RWPE1 (cell line): Measurements from ENCODE around the gene SLC24A3.
A peak's percentile ranks its signal among the peaks of the same experiment; 100 is the strongest.
"Not testable (repeated sequence)": the region's sequence is repeated elsewhere in the genome, so short reads cannot be mapped to it uniquely, and the experiment has no call there.

Experiments
- CTCF ChIA-PET: fragments of 350-600 bp; sonication (Branson Sonifier 250); formaldehyde crosslinking; extraction: SDS; loops from one replicate; lab custom pipeline; 2021; lab: Yijun Ruan, JAX
- POLR2A ChIA-PET: fragments of 400-600 bp; formaldehyde crosslinking; extraction: SDS; loops from one replicate; lab custom pipeline; 2020; ENCODE audit warnings: antibody characterized with exemption; ENCODE audit not compliant: low non-redundant PET; lab: Yijun Ruan, JAX
- DNase-seq: peaks from one replicate; pipeline ENCODE4 v3.0.0; 2012; ENCODE audit warnings: low spot score
- H3K27ac ChIP-seq: fragments of 450-650 bp; 2 replicates; pipeline ENCODE4 v1.5.1; 2017
- TF ChIP-seq, protein P1 (sequence below): fragments of 450-650 bp; conservative IDR thresholded peaks from 2 replicates; pipeline ENCODE4 v1.5.1; 2017; ENCODE audit warnings: low read depth, mild to moderate bottlenecking

The SLC24A3 gene

DNA sequence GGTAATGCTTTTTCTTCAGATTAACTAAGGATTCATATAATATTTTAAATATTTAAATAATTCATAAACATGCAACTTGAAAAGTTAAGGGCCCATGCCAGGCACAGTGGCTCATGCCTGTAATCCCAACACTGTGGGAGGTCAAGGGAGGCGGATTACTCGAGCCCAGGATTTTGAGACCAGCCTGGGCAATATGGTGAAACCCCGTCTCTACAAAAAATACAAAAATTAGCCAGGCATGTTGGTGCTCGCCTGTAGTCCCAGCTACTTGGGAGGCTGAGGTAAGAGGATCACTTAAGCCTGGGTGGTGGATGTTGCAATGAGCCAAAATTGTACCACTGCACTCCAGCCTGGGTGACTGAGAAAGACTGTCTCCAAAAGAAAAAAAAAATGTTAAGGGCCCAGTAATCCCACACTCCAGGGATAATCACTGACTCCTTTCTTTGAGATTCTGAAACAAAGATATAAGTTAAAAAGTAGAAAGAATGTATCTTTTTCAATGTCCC lies 537.7 kb downstream of the SLC24A3 start:
- peak overlapping the region; percentile 61 for H3K27ac ChIP-seq
- CTCF ChIA-PET, result interaction anchor here (0.7 kb wide), 1 partner anchor 13 kb away, joined by 3 read pairs; no protein-coding TSS in a partner anchor

GRCh38 chr20:19750907-19751636 lies 538.6 kb downstream of the SLC24A3 start:
- ChIA-PET CTCF (interaction anchor here (0.9 kb wide), 1 partner anchor 11 kb away, joined by 3 read pairs; no protein-coding TSS in a partner anchor), POLR2A (no interaction called here)
- TF ChIP-seq, protein P1, sequence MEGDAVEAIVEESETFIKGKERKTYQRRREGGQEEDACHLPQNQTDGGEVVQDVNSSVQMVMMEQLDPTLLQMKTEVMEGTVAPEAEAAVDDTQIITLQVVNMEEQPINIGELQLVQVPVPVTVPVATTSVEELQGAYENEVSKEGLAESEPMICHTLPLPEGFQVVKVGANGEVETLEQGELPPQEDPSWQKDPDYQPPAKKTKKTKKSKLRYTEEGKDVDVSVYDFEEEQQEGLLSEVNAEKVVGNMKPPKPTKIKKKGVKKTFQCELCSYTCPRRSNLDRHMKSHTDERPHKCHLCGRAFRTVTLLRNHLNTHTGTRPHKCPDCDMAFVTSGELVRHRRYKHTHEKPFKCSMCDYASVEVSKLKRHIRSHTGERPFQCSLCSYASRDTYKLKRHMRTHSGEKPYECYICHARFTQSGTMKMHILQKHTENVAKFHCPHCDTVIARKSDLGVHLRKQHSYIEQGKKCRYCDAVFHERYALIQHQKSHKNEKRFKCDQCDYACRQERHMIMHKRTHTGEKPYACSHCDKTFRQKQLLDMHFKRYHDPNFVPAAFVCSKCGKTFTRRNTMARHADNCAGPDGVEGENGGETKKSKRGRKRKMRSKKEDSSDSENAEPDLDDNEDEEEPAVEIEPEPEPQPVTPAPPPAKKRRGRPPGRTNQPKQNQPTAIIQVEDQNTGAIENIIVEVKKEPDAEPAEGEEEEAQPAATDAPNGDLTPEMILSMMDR, result no peak
- no peak overlapping the region for H3K27ac ChIP-seq
- DNase-seq, result no peak

More for the DNA sequence above, 537.7 kb downstream of the SLC24A3 start:
- POLR2A ChIA-PET, result no interaction called here
- TF ChIP-seq, protein P1, result no peak
- no peak for DNase-seq

DNA sequence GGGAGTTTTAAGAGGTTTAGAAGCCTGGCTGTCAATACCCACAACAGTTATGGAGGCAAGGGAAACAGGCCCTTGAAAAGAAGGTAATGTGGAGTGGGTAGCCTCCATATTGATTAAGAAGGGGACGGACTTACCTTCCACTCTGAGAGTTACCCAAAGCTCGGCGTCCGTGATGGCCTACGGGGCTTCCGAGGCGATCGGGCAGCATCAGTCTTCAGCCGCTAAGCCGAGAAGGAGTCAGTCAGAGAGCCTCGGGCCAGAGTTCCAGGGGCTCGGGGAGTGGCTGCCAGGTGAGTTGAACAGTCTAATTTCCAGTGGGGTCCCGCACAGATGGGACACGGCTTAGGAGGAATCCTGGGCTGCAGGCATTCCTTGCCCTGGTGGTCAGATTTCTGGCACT lies 541.8 kb downstream of the SLC24A3 start:
- POLR2A ChIA-PET, CTCF ChIA-PET, DNase-seq, H3K27ac ChIP-seq: not testable (repeated sequence)

GRCh38 chr20:19756761-19757486 lies 544.5 kb downstream of the SLC24A3 start:
- H3K27ac ChIP-seq, result peak overlapping the region; percentile 92
- DNase-seq, result no peak
- CTCF ChIA-PET, result interaction anchor here (0.6 kb wide), 1 partner anchor 146 kb away, joined by 4 read pairs; no protein-coding TSS in a partner anchor
- TF ChIP-seq, protein P1, result no peak; the same call in 1 of the 2 replicates
- POLR2A ChIA-PET, result interaction anchor here (1.0 kb wide), 1 partner anchor 59 kb away, joined by 3 read pairs; no protein-coding TSS in a partner anchor

DNA sequence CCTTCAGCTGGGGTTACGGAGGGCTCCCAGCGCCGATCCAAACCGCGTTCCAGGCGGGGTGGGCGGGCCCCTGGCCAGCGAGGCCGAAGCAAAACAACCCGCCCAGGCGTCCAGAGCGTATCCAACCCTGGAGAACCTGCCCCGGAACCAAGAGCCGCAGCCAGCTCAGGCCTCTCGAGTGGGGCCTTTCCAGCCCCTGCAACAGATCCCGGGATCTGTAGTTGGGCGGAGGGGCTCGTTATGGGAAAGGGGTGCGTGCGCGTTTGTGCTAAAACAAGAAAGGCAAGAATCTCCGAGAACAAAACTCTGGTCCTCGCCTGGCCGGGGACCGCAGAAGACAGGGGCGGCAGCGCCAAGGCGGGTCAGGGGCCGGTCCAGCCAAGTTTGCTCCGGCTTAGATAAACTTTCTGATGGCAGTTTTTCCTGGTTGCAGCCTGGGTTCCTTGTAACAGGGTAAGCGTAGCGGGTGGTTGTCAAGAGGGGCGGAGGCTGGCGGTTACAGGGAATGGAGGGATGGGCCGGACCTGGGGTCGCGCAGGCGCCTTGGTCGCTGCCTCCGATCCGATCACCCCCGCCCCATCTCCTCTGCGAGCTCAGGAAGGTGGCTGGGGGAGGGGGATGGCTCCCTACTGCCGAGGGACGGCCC lies 545.2 kb downstream of the SLC24A3 start:
- DNase-seq, result peak; percentile 94
- TF ChIP-seq, protein P1, result no peak
- CTCF ChIA-PET, result interaction anchor here (0.6 kb wide), 1 partner anchor 145 kb away, joined by 4 read pairs; no protein-coding TSS in a partner anchor

GRCh38 chr20:19758133-19758500 lies 545.7 kb downstream of the SLC24A3 start, which contains the start of gene RIN2:
Gene RIN2 (plus strand): TSS chr20:19758258. CDS start chr20:19889602, 131,344 bp downstream.
- ChIA-PET CTCF (interaction anchor here (1.0 kb wide), 1 partner anchor 70 kb away, joined by 3 read pairs; no protein-coding TSS in a partner anchor), POLR2A (interaction anchor here (0.6 to 1.0 kb wide), 2 partner anchors 61 to 66 kb away, joined by 3 to 4 read pairs; no protein-coding TSS in a partner anchor)
- TF ChIP-seq, protein P1, result no peak
- H3K27ac ChIP-seq, result peak within 1 kb of the TSS; percentile 92
- DNase-seq, result peak; percentile 80

More for the DNA sequence above, 545.2 kb downstream of the SLC24A3 start:
- POLR2A ChIA-PET, result interaction anchor here (0.6 to 1.0 kb wide), 2 partner anchors 60 to 67 kb away, joined by 3 to 4 read pairs; no protein-coding TSS in a partner anchor
- H3K27ac ChIP-seq, result peak overlapping the region; percentile 92
